Muscle layer of duodenum (tissue), 2 donors: ENCODE measurements around the gene ABTB1.

Experiments
- H3K27ac ChIP-seq: one replicate; pipeline ENCODE4 v1.7.0; 2013; ENCODE audit warnings: mild to moderate bottlenecking, low read length
- H3K27me3 ChIP-seq: one replicate; pipeline ENCODE4 v1.7.0; 2013; ENCODE audit warnings: low read depth, mild to moderate bottlenecking, control low read depth, low read length
- H3K36me3 ChIP-seq, 2 donors: one replicate each; pipeline ENCODE4 v1.7.0; 2013; ENCODE audit warnings: low read length in 2 of 2, control low read depth in 1 of 2, mild to moderate bottlenecking in 1 of 2; ENCODE audit not compliant: insufficient read depth in 2 of 2, control insufficient read depth in 1 of 2
- H3K4me1 ChIP-seq, 2 donors: one replicate each; pipeline ENCODE4 v1.7.0; 2013; ENCODE audit warnings: low read length in 2 of 2, mild to moderate bottlenecking in 2 of 2, control low read depth in 1 of 2, moderate library complexity in 1 of 2; ENCODE audit not compliant: insufficient read depth in 2 of 2, control insufficient read depth in 1 of 2
- H3K4me3 ChIP-seq, 2 donors: one replicate each; pipeline ENCODE4 v1.7.0; 2013; ENCODE audit warnings: low read length in 2 of 2, low read depth in 1 of 2, mild to moderate bottlenecking in 1 of 2
- H3K9me3 ChIP-seq, 2 donors: one replicate each; pipeline ENCODE4 v1.7.0; 2013; ENCODE audit warnings: low read length in 2 of 2, control low read depth in 1 of 2, mild to moderate bottlenecking in 1 of 2; ENCODE audit not compliant: control insufficient read depth in 1 of 2
- donor health status: healthy.

ABTB1 gene

GRCh38 chr3:127674790-127675189 is 2.0 kb downstream of the ABTB1 start:
- H3K36me3 ChIP-seq = peaks cover 5 to 23% of the 10 kb centered on the region in 2 donors
- H3K9me3 ChIP-seq = no peaks in the 10 kb centered on the region
- H3K4me1 ChIP-seq = peaks cover 0 to 28% of the 10 kb centered on the region in 2 donors
- H3K4me3 ChIP-seq = no peak overlapping the region
- no peaks in the 10 kb centered on the region for H3K27me3 ChIP-seq
- H3K27ac ChIP-seq = no peak overlapping the region

DNA sequence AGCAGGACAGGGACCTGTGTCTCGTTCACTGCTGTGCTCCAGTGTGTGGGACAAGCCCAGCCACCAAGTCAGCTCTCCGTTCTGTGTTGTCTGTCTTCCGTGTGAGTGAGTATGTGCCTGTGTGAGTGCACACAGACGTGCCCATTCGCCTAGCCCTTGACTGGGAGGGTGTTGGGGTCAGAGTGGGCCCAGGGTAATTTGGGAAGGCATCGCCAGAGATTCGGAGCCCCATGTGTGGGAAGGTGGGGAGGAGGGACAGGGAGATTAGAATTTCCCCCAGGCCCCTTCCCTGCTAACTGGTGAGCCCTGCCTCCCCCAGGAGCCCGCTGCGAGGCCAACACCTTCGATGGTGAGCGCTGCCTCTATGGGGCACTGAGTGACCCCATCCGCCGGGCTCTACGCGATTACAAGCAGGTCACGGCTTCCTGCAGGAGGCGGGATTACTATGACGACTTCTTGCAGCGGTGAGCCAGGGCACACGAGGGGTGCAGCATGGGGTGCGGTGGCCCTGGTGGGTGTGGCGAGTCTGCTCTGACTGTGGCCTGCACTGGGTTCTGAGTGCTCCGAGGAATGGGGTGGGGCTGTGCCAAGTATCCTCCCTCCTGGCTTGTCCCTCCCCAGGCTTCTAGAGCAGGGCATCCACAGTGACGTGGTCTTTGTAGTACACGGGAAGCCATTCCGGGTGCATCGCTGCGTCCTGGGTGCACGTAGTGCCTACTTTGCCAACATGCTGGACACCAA is 3.1 kb downstream of the ABTB1 start:
- peaks cover 5 to 33% of the 10 kb centered on the region in 2 donors for H3K36me3 ChIP-seq
- H3K4me1 ChIP-seq = peaks cover 0 to 28% of the 10 kb centered on the region in 2 donors
- no peak overlapping the region for H3K27ac ChIP-seq
- H3K27me3 ChIP-seq = no peaks in the 10 kb centered on the region
- no peak overlapping the region for H3K4me3 ChIP-seq
- no peaks in the 10 kb centered on the region for H3K9me3 ChIP-seq

DNA sequence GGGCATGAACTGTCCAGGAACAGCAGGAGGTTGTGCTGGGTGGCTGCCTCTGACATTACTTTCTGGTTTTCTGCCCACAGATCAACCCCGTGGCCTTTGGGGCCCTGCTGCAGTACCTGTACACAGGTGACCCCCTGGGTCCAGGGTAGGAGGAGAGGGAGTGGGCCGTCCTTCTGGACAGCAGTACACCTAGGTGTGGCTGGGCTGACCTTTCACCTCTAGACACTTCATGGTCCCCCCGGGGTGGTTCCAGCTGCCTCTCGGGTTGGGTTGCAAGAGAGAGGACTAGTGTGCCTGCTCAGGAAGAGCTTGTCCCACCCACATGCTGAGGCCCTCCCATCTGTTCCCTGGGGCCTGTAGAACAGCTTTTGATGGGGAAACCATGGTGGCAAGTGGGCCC is 3.7 kb downstream of the ABTB1 start:
- Histone ChIP-seq H3K27ac (no peak overlapping the region), H3K36me3 (peaks cover 5 to 33% of the 10 kb centered on the region in 2 donors), H3K9me3 (no peaks in the 10 kb centered on the region), H3K4me3 (no peak overlapping the region), H3K4me1 (peaks cover 0 to 26% of the 10 kb centered on the region in 2 donors), H3K27me3 (no peaks in the 10 kb centered on the region)

DNA sequence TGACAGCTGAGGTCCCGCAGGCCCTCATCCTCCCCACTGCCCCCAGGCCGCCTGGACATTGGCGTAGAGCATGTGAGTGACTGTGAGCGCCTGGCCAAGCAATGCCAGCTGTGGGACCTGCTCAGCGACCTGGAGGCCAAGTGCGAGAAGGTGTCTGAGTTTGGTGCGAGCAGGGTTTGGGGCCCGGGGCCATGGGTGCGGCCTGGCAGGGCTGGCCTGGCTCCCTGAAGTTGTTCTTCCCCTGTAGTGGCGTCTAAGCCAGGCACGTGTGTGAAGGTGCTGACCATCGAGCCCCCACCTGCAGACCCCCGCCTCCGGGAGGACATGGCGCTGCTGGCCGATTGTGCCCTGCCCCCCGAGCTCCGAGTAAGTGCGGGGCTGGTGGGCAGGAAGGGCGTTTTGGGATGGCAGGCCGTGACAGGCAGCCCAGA is 4.2 kb downstream of the ABTB1 start:
- H3K27ac ChIP-seq = no peak overlapping the region
- no peaks in the 10 kb centered on the region for H3K27me3 ChIP-seq
- H3K9me3 ChIP-seq = no peaks in the 10 kb centered on the region
- H3K4me3 ChIP-seq = no peak overlapping the region
- H3K36me3 ChIP-seq = peaks cover 5 to 33% of the 10 kb centered on the region in 2 donors
- H3K4me1 ChIP-seq = peaks cover 0 to 21% of the 10 kb centered on the region in 2 donors

- H3K4me1 ChIP-seq = peaks cover 0 to 19% of the 10 kb centered on the region in 2 donors
- peaks cover 5 to 33% of the 10 kb centered on the region in 2 donors for H3K36me3 ChIP-seq
- no peaks in the 10 kb centered on the region for H3K9me3 ChIP-seq
- no peaks in the 10 kb centered on the region for H3K27me3 ChIP-seq
- no peak overlapping the region for H3K27ac ChIP-seq
- H3K4me3 ChIP-seq = no peak overlapping the region
Measured at GRCh38 chr3:127677541-127678314, 5.0 kb downstream of the ABTB1 start.

- Histone ChIP-seq H3K9me3 (no peaks in the 10 kb centered on the region), H3K36me3 (peaks cover 5 to 33% of the 10 kb centered on the region in 2 donors), H3K4me1 (peaks cover 0 to 19% of the 10 kb centered on the region in 2 donors), H3K27ac (no peak overlapping the region), H3K27me3 (no peaks in the 10 kb centered on the region), H3K4me3 (no peak overlapping the region)
Measured at GRCh38 chr3:127678315-127678599, 5.5 kb downstream of the ABTB1 start.

DNA sequence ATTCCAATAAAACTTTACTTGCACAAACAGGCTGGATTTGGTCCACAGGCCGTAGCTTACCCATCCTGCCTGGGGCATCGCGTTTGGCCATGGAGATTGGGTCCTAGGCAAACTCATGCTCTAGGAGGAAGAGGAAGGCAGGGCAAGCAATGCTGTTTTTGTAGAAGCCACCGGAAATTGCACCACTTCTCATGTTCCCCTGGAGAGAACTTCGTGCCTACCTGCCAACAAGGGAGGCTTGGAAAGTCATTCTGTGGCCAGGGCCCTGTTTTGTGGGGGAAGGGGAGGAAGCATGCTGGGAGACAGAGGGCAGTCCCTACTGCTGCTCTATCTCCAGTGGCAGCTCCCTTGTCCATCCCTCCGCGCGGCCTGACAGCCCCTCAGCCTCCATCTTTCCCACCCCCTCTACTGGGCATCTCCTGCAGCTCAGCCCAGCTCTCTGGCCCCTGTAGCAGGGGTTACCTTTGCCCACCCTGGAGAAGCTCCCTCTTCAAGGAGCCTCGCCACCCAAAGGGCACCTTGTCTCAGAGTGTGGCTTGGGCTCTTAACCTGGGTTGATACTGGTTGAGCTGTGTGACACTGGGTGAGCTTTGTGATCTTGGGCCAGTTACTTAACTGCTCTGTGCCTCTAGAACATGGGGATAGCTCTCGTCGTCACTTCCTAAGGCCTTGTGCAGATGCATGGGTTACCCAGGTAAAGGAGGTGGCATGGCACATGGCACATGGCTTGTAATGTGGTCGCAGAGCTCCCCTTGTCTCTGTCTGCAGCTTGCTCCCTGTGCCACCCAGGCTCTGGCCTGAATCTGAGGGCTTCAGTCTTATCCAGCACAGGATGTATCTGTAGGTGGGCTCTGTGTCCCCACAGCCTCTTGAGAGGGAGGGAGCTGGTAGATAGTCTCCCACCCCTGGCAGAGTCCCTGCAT is 6.1 kb downstream of the ABTB1 start:
- Histone ChIP-seq H3K4me3 (no peak overlapping the region), H3K9me3 (no peaks in the 10 kb centered on the region), H3K4me1 (peaks cover 0 to 13% of the 10 kb centered on the region in 2 donors), H3K27ac (no peak overlapping the region), H3K27me3 (no peaks in the 10 kb centered on the region), H3K36me3 (peaks cover 5 to 33% of the 10 kb centered on the region in 2 donors)

DNA sequence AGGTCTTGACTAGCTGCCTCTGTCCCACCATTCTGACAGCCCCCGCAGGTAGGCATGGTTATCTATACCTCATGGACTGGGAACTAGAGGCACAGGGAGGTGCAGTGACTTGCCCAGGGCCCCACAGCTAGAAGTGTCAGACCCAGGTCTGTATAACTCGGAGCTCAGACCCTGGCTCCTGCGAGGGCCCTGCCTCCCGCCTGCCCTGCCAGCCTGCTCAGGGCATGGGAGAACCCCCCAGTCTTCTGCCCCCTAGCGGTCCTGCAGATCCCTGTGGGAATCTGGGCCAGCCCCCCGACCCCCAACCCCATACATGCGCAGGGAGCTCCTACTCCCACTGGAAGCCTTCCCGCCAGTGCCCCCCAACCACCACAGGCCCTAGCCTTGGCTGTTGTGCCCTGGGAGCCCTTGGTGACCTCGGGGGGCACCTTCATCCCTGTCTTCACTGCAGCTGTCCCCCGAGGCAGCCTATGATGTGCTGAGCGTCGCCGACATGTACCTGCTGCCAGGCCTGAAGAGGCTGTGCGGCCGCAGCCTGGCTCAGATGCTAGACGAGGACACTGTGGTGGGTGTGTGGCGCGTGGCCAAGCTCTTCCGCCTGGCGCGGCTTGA is 6.9 kb downstream of the ABTB1 start:
- Histone ChIP-seq H3K27ac (no peak overlapping the region), H3K9me3 (no peaks in the 10 kb centered on the region), H3K27me3 (no peaks in the 10 kb centered on the region), H3K36me3 (peaks cover 5 to 33% of the 10 kb centered on the region in 2 donors), H3K4me3 (no peak overlapping the region), H3K4me1 (peaks cover 0 to 7% of the 10 kb centered on the region in 2 donors)

GRCh38 chr3:127680146-127680661 is 7.5 kb downstream of the ABTB1 start:
- no peaks in the 10 kb centered on the region for H3K27me3 ChIP-seq
- no peak overlapping the region for H3K27ac ChIP-seq
- H3K9me3 ChIP-seq = no peaks in the 10 kb centered on the region
- H3K36me3 ChIP-seq = peaks cover 5 to 33% of the 10 kb centered on the region in 2 donors
- no peak overlapping the region for H3K4me3 ChIP-seq
- peaks cover 0 to 1% of the 10 kb centered on the region in 2 donors for H3K4me1 ChIP-seq

- no peaks in the 10 kb centered on the region for H3K27me3 ChIP-seq
- no peaks in the 10 kb centered on the region for H3K9me3 ChIP-seq
- H3K36me3 ChIP-seq = peaks cover 5 to 33% of the 10 kb centered on the region in 2 donors
- H3K27ac ChIP-seq = no peak overlapping the region
- no peaks in the 10 kb centered on the region for H3K4me1 ChIP-seq
- H3K4me3 ChIP-seq = no peak overlapping the region
Measured at GRCh38 chr3:127680798-127681221, 8.1 kb downstream of the ABTB1 start.
